ENCODE results near the gene GPATCH8.

Gene GPATCH8

DNA sequence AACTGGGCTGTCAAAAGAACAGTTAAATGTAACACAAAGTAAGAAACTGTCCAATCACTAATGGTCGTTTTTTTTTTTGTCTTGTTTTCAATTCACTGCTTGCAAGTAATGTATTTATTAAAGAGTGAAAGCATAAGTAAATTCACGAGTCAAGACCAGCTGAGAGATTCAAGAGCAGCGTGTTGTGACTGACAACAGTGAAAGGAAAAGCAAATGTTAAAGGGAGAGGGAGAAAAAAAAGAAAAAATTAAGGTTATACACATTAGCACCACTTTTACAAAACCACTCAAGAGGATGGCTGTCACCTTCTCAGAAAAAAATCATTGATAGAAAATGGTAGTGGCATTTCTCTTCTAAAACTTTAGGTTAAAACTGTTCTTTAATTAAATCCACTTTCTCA is 36.1 kb downstream of the GPATCH8 start:
- Histone ChIP-seq H3F3A (ENCODE audit: low read depth) (no peaks in the 10 kb centered on the region), H3K4me1 (ENCODE audit: insufficient read depth, low read length, poor library complexity, severe bottlenecking) (no peaks in the 10 kb centered on the region), H4K20me1 (ENCODE audit: insufficient read depth, low read length, poor library complexity, severe bottlenecking) (peaks cover 55% of the 10 kb centered on the region), H3K9me3 (ENCODE audit: insufficient read depth, low read depth, low read length) (no peaks in the 10 kb centered on the region), H3K27me3 (ENCODE audit: insufficient read depth, low read length, poor library complexity, severe bottlenecking) (no peaks in the 10 kb centered on the region), H2AFZ (ENCODE audit: low read length) (no peak overlapping the region), H3K79me2 (ENCODE audit: insufficient read depth, low read length) (peaks cover 75% of the 10 kb centered on the region), H3K9ac (ENCODE audit: low read depth, low read length, poor library complexity, severe bottlenecking) (no peak overlapping the region), H3K36me3 (ENCODE audit: insufficient read depth, low read length) (peaks cover 25% of the 10 kb centered on the region; the same call in 1 of the 2 replicates), H3K9me2 (replicated peaks; ENCODE audit: low read depth, low read length) (no peaks in the 10 kb centered on the region), H3K4me3 (ENCODE audit: low read length, poor library complexity, severe bottlenecking) (no peak overlapping the region), H3K4me2 (ENCODE audit: low read depth, low read length, poor library complexity, severe bottlenecking) (no peak overlapping the region)
- TF ChIP-seq, protein P1, sequence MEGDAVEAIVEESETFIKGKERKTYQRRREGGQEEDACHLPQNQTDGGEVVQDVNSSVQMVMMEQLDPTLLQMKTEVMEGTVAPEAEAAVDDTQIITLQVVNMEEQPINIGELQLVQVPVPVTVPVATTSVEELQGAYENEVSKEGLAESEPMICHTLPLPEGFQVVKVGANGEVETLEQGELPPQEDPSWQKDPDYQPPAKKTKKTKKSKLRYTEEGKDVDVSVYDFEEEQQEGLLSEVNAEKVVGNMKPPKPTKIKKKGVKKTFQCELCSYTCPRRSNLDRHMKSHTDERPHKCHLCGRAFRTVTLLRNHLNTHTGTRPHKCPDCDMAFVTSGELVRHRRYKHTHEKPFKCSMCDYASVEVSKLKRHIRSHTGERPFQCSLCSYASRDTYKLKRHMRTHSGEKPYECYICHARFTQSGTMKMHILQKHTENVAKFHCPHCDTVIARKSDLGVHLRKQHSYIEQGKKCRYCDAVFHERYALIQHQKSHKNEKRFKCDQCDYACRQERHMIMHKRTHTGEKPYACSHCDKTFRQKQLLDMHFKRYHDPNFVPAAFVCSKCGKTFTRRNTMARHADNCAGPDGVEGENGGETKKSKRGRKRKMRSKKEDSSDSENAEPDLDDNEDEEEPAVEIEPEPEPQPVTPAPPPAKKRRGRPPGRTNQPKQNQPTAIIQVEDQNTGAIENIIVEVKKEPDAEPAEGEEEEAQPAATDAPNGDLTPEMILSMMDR (conservative IDR thresholded peaks at IDR 0.05; ENCODE audit: low read length): no peak
- TF ChIP-seq EZH2phosphoT487 (IDR thresholded peaks at IDR 0.05; ENCODE audit: borderline replicate concordance): no peak

DNA sequence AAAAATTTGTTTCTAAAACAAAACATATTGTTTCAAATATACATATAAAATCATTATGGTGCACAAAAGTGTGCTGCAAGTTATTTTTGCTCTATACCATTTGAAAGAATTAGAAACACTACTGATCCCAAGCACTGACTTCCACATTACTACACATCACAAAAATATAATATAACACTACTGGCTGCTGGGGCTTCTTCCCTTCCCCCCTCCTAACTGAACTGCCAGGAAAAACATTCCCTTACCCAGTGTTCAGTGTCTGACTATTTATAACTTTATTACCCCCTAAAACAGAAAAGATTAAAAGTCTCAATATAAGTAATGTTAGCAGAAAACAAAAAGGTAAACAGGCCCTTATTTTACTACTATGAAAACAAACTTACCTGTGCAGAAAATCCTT is 36.9 kb downstream of the GPATCH8 start:
- TF ChIP-seq, protein P1 (conservative IDR thresholded peaks at IDR 0.05; ENCODE audit: low read length): no peak
- TF ChIP-seq EZH2phosphoT487 (IDR thresholded peaks at IDR 0.05; ENCODE audit: borderline replicate concordance): no peak
- H3K36me3 ChIP-seq (ENCODE audit: insufficient read depth, low read length): peaks cover 30% of the 10 kb centered on the region; the same call in 1 of the 2 replicates
- peaks cover 71% of the 10 kb centered on the region for H3K79me2 ChIP-seq (ENCODE audit: insufficient read depth, low read length)
- H3K27me3 ChIP-seq (ENCODE audit: insufficient read depth, low read length, poor library complexity, severe bottlenecking): no peaks in the 10 kb centered on the region
- H3K4me3 ChIP-seq (ENCODE audit: low read length, poor library complexity, severe bottlenecking): no peak overlapping the region
- H3F3A ChIP-seq (ENCODE audit: low read depth): no peaks in the 10 kb centered on the region
- no peak overlapping the region for H3K9ac ChIP-seq (ENCODE audit: low read depth, low read length, poor library complexity, severe bottlenecking)
- peaks cover 49% of the 10 kb centered on the region for H4K20me1 ChIP-seq (ENCODE audit: insufficient read depth, low read length, poor library complexity, severe bottlenecking)
- H3K9me2 ChIP-seq (replicated peaks; ENCODE audit: low read depth, low read length): no peaks in the 10 kb centered on the region
- H2AFZ ChIP-seq (ENCODE audit: low read length): no peak overlapping the region
- no peak overlapping the region for H3K4me2 ChIP-seq (ENCODE audit: low read depth, low read length, poor library complexity, severe bottlenecking)
- H3K9me3 ChIP-seq (ENCODE audit: insufficient read depth, low read depth, low read length): no peaks in the 10 kb centered on the region
- no peaks in the 10 kb centered on the region for H3K4me1 ChIP-seq (ENCODE audit: insufficient read depth, low read length, poor library complexity, severe bottlenecking)

DNA sequence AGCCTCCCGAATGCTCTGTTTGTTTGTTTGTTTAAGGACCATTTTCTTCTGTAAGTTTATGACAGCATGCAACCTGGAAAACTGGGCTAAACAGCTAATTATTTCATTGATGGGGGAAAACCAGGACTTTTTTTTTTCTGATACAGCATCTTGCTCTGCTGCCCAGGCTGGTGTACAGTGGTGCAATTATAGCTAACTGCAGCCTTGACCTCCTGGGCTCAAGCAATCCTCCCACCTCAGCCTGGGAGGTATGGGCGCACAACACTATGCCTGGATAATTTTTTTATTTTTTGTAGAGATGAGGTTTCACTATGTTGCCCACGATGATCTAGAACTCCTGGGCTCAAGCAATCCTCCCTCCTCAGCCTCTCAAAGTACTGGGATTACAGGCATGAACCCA is 37.3 kb downstream of the GPATCH8 start:
- Histone ChIP-seq H3K4me3 (ENCODE audit: low read length, poor library complexity, severe bottlenecking) (no peak overlapping the region), H3K4me1 (ENCODE audit: insufficient read depth, low read length, poor library complexity, severe bottlenecking) (no peaks in the 10 kb centered on the region), H3K79me2 (ENCODE audit: insufficient read depth, low read length) (peaks cover 70% of the 10 kb centered on the region), H3K9me3 (ENCODE audit: insufficient read depth, low read depth, low read length) (no peaks in the 10 kb centered on the region), H3K9me2 (replicated peaks; ENCODE audit: low read depth, low read length) (no peaks in the 10 kb centered on the region), H2AFZ (ENCODE audit: low read length) (no peak overlapping the region), H3K27me3 (ENCODE audit: insufficient read depth, low read length, poor library complexity, severe bottlenecking) (no peaks in the 10 kb centered on the region), H3K4me2 (ENCODE audit: low read depth, low read length, poor library complexity, severe bottlenecking) (no peak overlapping the region), H3K36me3 (ENCODE audit: insufficient read depth, low read length) (peaks cover 27% of the 10 kb centered on the region; the same call in 1 of the 2 replicates), H3F3A (ENCODE audit: low read depth) (no peaks in the 10 kb centered on the region), H4K20me1 (ENCODE audit: insufficient read depth, low read length, poor library complexity, severe bottlenecking) (peaks cover 44% of the 10 kb centered on the region), H3K9ac (ENCODE audit: low read depth, low read length, poor library complexity, severe bottlenecking) (no peak overlapping the region)
- TF ChIP-seq, protein P1 (conservative IDR thresholded peaks at IDR 0.05; ENCODE audit: low read length): no peak
- TF ChIP-seq EZH2phosphoT487 (IDR thresholded peaks at IDR 0.05; ENCODE audit: borderline replicate concordance): no peak
